CD4-positive, alpha-beta T cell treated with Interleukin-10 for 1 hour (primary cell): ENCODE data around the gene TRABD2B.

ENCODE experiments used
- DNase-seq: peaks from one replicate; pipeline ENCODE4 v3.0.0-alpha.2; 2020

TRABD2B gene

DNA sequence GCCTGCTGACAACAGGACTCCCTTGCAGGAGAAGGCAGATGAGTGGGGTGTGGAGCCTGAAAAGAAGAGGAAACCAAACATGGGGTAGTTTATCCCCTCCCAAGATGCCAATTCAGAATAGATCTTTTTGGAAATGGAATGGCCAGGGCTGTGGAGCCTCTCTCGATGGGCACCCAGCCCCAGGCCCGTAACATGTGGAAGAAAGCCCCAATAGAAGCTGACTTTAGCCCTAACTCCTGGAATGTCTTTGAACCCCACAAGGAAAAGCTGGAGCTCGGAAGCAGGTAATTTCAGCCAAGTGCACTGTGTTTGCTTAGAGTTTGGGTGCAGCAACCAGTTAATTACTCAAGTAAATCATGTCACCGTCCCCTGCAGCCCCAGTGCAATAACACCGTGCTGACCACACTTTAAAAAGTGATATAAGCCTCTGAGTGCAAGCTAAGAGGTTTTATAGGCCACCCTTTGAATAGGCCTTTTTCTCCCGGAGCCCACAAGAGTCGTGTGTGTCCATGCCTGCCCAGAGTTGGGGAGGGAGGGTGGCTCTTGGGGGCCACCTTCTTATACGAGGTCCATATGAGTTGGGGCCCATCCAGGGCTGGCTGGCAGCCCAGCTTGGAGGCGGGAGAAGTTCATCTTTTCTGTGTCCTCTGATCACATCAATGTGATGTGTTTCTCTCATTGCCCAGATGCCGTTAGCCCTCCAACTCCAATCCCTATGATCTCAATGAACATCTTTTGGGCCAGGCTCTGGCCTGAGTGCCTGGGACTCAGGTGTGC lies 153.2 kb downstream of the TRABD2B start:
- DNase-seq, result no peak

DNA sequence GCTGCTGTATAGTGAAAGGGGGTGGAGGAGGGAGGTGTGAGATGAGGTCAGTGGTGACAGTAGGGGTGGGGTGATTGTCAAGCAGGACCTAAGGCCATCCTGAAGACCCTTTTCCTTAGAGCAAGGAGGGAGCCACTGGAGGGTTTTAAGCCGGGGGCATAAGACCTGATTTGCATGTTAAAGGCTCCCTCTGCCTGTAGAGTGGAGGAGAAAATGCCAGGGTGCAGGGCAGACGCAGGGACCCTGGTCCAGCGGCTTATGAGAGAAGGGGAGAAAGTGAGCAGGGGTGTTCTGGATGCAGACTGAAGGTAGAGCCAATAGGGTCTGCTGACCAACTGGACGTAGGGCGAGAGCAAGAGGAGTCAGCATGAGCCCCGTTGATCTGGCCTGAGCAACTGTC lies 154.1 kb downstream of the TRABD2B start:
- no peak for DNase-seq

DNA sequence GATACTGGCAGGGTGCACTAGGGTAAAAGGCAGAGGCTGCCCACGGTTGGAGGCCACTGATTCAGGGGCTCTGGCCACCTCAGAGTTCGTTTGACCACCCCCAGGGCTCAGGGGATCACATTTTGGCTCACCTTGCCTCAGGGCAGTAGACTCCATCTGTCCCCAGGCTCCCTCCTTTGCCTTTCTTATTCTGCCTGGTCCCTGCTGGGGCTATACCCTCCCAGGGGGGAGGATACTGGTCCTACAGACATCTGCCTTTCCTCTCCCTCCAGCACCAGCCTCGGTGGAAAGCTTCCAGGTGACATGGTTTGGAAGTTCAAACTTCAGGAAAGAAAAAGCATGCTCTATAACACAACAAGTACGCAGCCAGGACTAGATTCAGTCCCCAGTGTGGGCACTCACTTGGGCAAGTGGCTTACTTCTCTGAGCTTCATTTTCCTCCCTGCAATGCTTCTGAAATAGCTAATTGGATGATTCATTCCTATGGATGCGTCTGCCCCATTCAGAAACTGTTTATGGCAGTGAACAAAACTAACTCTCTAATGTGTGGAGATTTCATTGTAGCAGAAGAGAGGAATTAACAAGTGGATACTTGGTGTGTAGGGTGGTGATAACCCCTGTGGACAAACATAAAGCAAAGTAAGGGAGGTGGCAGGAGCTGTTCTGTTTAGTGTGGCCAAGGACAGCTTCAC lies 154.8 kb downstream of the TRABD2B start:
- no peak for DNase-seq

DNA sequence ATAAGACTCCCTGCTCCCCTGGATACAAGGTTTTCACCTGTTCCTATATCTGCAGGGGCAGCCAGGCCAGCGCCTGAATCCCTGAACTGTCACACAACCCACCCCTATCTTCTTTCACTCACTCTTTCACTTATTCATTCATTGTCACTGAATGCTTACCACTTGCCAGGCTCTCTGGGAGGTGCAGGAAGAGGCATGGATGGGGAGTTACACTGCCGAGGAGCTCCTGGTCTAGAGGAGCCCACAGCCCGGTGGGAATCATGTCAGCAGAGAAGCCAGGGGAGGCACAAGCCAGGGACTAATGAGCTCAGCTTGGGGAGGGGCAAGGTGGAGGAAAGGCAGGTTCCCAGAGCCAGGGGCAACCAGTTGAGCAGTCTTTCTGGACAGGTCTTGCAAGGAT lies 155.8 kb downstream of the TRABD2B start:
- no peak for DNase-seq

DNA sequence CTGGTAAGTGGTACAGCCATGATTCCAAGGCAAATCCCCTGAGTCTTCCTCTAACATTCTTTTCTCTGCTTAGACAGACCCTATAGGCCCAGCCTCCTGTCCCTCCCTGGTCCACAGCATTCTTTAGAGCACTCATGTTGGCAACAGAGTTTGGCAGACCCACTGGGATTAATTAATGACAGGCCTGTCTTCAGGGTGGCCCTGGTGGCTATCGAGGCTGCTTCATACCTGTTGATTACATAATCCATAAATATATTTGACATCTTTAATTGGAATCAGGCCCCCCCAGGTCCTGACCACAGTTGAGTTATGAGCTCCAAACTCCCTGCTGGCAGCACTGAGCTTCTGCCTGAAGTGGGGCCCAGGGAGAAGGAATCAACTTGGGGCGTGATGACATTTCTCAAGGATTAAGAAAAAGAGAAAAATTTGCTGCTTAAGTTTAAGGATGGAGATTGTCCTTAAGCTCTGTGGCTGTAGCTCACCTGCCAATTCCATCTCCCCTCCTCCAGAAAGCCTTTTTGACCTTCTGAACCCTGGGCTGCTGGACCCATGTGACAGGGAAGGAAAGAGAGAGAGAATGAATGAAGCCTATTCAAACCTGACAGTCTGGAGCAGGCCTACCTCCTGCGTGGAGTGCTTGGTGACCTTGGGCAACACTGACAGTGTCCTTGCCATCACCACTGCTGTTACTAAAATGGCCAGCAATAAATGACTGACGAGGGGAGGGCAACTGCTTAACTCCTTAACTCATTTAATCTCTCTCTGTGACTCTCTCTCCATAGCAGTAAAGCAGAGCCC lies 156.6 kb downstream of the TRABD2B start:
- no peak for DNase-seq

DNA sequence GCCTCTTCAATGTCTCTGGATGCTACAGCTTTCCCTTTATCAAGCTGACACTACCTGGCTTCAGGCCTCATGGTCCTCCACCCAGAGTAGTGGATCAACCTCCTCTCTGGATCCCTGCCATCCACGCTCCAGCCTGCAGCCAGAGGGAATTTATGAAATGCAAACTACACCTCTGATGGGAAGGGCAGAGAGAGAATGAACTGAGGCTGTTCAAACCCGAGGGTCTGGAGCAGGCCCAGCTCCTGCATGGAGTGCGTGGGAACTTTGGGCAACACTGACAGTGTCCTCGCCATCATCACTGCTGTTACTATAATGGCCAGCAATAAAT lies 157.8 kb downstream of the TRABD2B start:
- DNase-seq, result no peak

DNA sequence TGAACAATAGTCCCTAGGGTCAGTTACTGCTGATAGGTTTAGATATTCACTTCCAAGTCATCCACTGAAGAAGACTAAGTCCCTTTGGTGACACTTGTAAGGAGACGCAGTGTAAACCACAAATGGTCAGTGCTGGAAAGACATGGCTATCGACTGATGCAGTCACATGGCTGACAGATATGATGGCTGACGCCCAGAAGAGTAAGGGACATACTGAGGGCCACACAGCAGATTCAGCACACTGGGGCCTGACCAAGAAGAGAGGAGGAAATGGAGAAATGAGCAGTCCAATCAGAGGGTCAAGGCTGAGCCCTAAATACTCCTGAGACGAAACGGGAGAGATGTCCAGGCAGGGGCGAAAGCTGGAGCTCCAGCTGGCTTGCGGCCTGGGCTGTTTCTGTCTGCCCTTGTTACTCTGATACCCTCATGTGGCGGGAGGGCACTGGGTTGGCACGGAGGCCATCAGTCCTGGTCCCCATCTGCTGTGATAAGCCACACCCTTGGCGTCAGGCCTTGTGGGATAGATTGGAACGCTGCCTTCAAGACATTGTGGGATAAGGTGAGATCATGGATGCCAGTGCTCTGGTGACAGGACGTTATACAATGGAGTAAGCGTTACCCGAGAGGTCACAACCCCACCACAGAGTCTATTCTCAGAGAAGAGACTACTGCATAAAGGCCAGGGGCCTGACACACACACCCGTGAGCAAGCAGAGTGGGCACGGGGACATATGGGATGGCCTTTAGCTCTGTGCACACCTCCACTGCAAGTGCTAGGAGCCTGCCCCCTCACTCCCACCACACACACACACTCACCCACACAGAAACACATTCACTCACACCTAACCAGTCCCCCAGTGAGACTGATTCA lies 158.4 kb downstream of the TRABD2B start:
- DNase-seq, result no peak

DNA sequence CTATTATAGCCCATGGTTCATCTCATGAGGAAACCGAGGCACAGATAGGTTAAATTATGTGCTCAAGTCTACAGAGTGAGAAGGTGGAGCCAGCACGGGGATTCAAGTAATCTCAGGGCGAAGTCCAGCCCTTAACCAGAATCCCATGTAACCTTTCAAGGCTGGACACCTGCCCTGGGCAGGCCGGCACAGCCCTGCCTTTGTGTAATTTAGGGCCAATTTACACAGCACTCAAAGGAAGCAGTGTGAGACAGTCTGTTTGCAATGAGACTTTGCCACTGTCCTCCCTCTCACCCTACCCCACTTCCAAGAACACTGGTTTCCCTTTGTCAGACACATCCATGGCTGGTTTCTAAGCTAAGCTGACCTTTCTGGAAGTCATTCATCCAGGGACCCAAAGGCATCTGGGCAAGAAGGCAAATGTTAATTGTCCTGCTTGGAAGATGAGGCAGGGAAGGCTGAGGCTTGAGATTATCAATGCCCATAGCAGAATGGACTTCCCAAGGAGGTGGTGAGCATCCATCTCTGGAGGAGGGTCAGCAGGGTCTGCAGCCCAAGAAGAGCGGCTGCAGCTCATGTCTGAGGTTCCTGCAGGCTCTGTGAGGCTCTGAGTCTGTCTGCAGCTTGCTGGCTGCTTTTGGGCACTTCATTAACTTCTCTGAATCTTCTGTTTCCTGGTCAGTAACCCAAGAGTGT lies 159.2 kb downstream of the TRABD2B start:
- no peak for DNase-seq

DNA sequence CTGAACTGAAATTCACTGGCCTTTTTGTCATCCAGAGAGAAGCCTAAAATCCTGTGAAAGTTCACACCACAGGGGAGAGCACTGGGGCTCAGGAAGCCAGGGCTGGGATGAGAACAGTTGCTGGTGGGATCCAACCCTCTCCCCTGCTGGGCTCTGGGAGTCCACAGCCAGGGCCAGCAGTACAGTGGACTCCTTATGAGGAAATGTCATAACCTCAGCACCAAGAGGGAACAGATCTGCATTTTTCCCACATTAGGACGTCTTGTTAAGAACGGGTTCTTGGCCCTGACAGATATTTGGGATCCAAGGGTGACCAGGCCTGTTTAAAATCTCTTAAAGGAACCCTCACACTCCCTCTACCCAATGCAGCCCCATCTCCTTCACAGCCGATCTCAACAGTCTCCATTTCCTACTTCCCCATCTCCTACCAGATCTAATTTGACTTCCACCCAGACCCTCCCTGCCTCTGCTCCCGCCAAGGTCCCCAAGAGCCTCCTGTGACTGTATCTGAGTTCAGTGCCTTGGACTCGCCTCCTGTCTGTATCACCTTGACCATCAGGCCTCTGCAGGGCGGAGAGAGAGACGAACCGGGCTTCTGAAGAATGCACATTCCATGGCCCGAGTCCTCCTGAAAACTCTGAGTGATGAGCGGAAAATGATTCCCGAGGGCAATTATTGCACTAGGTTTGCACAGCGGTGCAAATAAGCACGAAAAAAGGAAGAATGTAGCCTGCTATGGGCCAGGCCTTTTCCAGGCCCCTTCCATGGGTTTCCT lies 159.9 kb downstream of the TRABD2B start:
- no peak for DNase-seq

DNA sequence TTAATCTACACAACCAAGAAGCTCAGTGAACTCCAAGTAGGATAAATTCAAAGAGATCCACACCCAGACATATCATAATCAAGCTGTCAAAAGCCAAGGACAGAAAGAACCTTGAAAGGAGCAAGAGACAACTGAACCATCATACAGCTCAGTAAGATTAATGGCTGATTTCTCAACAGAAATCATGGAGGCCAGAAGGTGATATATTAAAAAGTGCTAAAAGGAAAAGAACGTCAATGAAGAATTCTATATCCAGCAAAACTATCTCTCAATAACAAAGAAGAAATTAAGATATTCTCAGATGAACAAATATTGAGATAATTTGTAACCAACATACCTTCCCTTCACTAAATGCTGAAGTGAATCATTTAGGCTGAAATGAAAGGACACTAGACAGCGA lies 161.8 kb downstream of the TRABD2B start:
- DNase-seq, result no peak

DNA sequence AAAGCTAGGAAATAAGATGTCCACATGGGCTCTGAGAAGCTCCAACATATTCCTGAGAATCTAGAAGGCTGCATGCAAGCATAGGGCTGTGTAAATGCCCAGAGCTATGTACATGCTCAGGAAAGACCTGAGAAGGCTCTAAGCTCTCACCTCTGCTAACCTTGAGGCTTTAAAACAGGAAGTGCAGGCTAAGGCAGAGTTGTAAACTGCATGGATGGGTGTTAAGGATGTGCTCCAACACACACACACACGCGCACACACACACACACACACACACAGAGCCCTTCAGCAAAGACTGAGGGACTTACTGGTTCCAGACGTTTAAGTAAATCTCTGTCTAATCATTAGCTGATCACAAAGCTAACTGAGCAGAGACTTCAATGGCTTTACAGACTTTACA lies 162.9 kb downstream of the TRABD2B start:
- DNase-seq, result no peak

DNA sequence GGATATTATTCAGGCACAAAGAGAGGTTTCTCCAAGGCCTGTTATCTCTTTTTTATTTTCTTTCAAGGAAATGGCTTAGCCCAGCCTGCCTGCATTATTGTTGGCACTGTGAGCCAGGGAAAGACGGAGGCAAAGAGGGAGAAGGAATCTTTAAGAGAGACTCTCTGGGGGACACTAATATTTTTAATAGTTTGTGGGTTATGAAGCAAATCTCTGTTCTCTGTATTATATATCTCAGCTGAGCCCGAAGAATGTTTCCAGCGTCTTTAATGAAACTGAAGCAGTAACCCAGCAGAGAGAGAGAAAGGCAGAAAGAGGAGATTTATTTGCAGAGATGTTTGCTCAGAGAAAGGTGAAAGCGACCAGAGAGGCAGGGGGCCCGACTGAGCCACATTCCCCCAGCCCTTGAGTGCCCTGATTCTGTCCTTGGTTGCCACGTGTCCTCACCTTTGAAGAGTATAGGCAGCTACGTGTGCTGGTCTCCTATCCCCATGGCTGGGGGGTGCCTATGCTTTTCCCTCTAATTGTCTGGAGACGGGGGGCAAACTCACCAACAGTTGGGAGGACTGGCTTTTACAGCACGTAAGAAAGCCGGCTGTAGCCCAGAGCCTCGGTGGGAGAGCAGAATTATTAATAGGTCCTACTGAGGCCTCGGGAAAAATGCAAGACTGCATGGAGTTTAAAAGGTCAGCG lies 166.4 kb downstream of the TRABD2B start:
- no peak for DNase-seq

DNA sequence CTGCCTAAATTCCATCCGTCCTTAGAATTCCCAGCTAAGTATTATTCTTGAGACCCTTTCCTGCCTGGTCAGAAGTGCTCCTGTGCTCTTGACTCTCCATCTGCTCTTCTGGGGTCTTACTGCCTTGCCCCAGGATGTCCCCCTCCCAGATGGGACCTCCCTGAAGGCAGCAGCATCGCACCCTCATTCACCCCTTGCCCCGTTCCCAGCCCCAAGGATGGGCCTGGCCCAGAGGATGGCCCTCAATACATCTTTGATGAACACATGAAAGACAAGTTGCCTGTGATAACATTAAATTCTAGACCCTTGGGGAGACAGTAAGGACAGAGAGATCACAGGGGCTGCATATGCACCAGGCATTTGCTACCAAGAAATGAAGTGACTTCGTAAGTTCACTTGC lies 167.2 kb downstream of the TRABD2B start:
- no peak for DNase-seq

DNA sequence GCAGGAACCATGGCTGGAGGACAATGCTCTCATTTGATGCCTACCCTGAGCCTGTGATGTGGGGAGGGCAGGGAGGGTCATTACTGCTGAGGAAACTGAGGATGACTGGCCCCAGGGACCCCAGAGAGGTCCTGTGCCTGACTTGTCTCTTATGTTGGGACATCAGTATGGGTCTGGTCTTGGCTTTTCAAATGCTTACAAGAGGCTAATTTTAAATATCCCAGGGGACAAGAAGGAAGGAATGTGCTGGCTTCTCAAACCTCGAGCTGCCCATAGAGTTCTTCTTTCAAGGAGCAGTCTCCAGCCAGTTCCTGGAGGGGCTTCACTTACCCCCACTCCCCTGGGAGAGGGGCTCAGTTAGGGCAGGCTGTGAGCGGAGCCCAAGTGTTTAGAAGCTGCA lies 168.2 kb downstream of the TRABD2B start:
- no peak for DNase-seq

DNA sequence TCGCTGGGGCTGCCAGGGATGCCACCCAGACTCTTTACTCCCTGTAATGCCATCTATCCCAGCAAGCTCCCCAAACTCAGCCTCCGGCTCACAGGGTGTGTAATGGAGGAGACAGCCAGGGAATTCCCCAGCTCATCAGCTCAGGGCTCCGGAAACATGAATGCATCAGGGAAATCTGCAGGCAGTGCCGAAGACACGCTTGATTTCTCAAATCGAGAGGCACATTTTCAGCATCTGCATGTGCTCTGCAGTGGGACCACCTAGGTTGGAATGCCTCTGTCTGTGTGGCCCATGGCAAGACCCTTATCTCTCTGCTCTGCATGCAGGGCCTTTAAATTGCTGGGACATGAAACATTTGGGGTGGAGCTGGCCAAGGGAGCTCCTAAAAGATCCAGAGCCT lies 170.1 kb downstream of the TRABD2B start:
- no peak for DNase-seq

DNA sequence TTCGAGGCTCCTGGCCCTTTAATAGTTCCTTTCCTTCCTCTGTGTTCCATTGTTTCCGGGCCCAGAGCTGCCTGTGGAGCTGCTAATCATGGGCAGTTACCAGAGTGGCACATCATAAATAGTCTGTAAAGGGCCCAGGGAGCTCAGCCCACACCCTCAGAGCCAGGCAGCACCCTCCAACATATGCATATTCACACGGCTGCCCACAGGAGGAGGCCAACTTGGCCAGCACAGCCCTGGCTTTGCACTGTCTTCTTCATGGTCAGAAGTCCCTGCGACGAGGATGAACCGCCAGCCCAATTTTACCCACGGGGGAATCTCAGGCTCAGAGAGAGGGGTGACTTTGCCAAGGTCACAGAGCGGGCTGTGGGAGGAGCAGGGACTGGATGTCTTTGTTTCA lies 172.5 kb downstream of the TRABD2B start:
- DNase-seq, result no peak

DNA sequence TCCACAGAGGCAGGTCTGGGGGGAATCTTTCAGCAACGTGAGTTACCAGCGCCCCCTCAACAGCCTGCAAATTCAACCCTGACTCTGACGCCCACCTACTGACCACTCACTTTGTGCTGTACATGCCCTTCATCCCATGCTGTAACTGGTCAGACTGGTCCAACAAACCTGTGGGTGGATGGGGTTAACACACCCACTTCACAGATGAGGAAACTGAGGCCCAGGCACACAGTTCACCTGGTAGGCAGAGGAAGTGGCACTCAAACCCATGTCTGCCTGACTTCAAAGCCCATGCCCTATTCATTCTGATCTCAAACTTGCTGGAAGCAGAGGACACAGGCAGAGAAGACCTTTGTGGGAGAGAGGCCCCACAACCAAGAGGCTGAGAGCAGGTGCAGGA lies 172.9 kb downstream of the TRABD2B start:
- no peak for DNase-seq

DNA sequence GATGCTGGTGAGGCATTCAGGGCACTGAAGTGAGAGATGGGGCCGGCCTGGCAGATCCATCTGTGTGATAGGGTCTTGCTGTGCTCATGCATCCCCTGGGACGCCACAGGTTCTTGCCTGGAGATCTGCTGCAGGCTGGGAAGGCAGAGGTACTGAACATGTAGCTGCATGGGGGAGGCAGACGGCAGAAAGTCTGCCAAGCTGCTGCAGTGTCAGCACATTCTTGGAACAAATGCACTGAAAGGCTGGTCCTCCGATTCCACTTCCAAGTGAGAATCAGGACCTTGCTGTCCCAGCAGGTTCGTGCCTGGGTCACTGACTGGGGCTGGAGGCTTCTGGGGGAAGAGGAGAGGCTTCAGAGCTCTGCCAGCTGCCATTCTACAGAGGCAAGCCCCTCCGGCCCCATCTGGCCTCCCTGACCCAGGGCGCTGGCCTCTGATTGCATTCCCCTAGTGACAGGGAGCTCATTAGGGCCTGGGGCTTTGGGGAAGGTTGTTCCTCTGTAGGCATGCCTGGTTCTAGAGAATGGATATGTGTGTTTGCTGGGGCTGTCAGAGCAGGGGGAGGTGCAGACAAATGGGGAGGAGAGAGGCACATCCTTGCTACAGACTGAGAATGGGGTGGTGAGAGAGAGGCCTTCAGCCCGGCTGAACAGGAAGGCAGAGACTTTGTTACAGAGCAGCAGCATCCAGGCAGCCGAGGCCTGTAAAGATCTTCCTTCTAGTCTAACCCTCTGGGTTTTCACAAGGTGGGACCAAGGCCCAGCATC lies 174.0 kb downstream of the TRABD2B start:
- DNase-seq, result no peak

DNA sequence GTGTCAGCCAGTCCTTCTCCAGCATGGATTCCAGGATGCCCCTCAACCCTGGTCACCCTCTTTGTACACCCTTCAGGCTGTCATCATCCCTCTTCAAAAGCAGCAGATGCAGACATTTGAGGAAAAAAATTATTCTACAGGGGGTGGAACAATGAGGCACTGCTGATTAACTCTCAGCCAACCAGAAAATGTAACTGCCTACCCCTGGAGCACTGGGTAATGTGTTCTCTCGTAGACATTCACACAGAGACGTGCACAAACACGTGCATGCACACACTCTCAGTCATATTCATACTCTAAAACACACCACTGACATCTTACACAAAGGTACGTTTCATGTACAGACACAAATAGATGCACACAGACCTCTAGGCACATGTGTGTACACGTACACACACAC lies 175.4 kb downstream of the TRABD2B start:
- DNase-seq, result no peak

DNA sequence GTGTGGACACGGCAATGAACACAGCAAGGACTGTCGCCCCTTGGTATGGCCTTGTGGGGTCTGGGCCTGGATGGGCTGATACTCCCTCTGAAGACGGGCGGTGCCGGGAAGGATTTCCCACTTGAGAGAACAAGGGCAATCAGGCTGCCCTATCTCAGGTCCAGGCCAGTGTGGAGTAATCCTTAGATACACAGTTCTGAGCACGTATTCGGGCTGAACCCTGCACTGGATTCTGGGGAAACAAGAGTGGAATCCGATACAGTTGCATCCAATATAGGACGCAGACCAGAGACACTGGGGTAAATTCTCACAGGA lies 177.7 kb downstream of the TRABD2B start:
- no peak for DNase-seq
